ENCODE data around the gene AHDC1. TPM values are rescaled to one million over a fixed set of nuclear protein-coding genes. Genes with fewer than 3 reads are reported as not detected.
A peak's percentile ranks its signal among the peaks of the same experiment; 100 is the strongest.

Gene AHDC1
- total and polyA plus RNA-seq, 2 of the 13 experiments (the other 11 are each of a cell fraction or from before 2014, with no cell fraction given), result 1.0 to 2.7 TPM

- TF ChIP-seq ATF7 (IDR thresholded peaks at IDR 0.05) (peak; percentile 56; the same call in 1 of the 2 replicates), ATF7 (CRISPR knock-in tag; IDR thresholded peaks at IDR 0.05) (peak; percentile 71), ZBTB25 (CRISPR knock-in tag; IDR thresholded peaks at IDR 0.05) (no peak), JUN (CRISPR knock-in tag; IDR thresholded peaks at IDR 0.05) (peak; percentile 93), SMAD1 (CRISPR knock-in tag; IDR thresholded peaks at IDR 0.05; ENCODE audit: borderline replicate concordance, low read depth) (no peak), HOXA3 (CRISPR knock-in tag; IDR thresholded peaks at IDR 0.05) (peak; percentile 66), TFDP2 (CRISPR knock-in tag; IDR thresholded peaks at IDR 0.05) (peak; percentile 35; the same call in 1 of the 2 replicates), KMT2A (CRISPR knock-in tag; IDR thresholded peaks at IDR 0.05) (0 out of 2 replicates have a peak, but pooled peaks have one; percentile 33), TRIM24 (CRISPR knock-in tag; IDR thresholded peaks at IDR 0.05) (no peak), PPARG (CRISPR knock-in tag; conservative IDR thresholded peaks at IDR 0.05) (peak; percentile 8), KDM5A (IDR thresholded peaks at IDR 0.05; ENCODE audit: borderline replicate concordance, low read length) (no peak), U2AF2 (IDR thresholded peaks at IDR 0.05; ENCODE audit: low read depth, low read length) (no peak), ZBTB38 (CRISPR knock-in tag; IDR thresholded peaks at IDR 0.05) (no peak; the same call in 1 of the 2 replicates), ZNF724P (CRISPR knock-in tag; IDR thresholded peaks at IDR 0.05; ENCODE audit: borderline replicate concordance) (no peak), ELF4 (CRISPR knock-in tag; IDR thresholded peaks at IDR 0.05; ENCODE audit: borderline replicate concordance) (no peak), ZNF563 (CRISPR knock-in tag; IDR thresholded peaks at IDR 0.05) (no peak), SALL1 (CRISPR knock-in tag; IDR thresholded peaks at IDR 0.05) (peak; percentile 71), PAF1 (CRISPR knock-in tag; IDR thresholded peaks at IDR 0.05) (no peak), ZBTB7B (CRISPR knock-in tag; IDR thresholded peaks at IDR 0.05) (no peak), ZNF367 (CRISPR knock-in tag; IDR thresholded peaks at IDR 0.05; ENCODE audit: borderline replicate concordance) (no peak), SP1 (IDR thresholded peaks at IDR 0.05) (no peak), SP1 (CRISPR knock-in tag; IDR thresholded peaks at IDR 0.05) (0 out of 2 replicates have a peak, but pooled peaks have one; percentile 23), ISX (CRISPR knock-in tag; conservative IDR thresholded peaks at IDR 0.05) (no peak), HNRNPK (IDR thresholded peaks at IDR 0.05; ENCODE audit: low read depth, low read length, poor library complexity, severe bottlenecking) (no peak), ZMYM4 (CRISPR knock-in tag; IDR thresholded peaks at IDR 0.05) (no peak), ZNF576 (CRISPR knock-in tag; IDR thresholded peaks at IDR 0.05) (no peak), ZNF558 (CRISPR knock-in tag; IDR thresholded peaks at IDR 0.05; ENCODE audit: borderline replicate concordance) (no peak; the same call in 1 of the 2 replicates), ZC3H13 (CRISPR knock-in tag; IDR thresholded peaks at IDR 0.05) (peak; percentile 75)
Measured at GRCh38 chr1:27542463-27543273, 61.3 kb downstream of the AHDC1 start (continued).

Measured in HepG2 (cell line).